HTR-8/SVneo (cell line): ENCODE results near the gene SEMA3B.

Source experiments
- DNase-seq: peaks from one replicate; pipeline ENCODE4 v3.0.0; 2011; ENCODE audit warnings: low spot score, mixed read lengths; ENCODE audit not compliant: insufficient read length
- FAIRE-seq: peaks from 2 replicates; lab custom pipeline; 2011; peaks lifted over from hg19 to GRCh38; lab: Jason Lieb, UNC

SEMA3B gene

GRCh38 chr3:50288387-50289007 lies 19.6 kb downstream of the SEMA3B start:
- no peak for DNase-seq
- peak; percentile 33 for FAIRE-seq

GRCh38 chr3:50289130-50289529 lies 20.2 kb downstream of the SEMA3B start:
- DNase-seq (no peak), FAIRE-seq (no peak)

GRCh38 chr3:50290161-50290641 lies 21.3 kb downstream of the SEMA3B start:
- FAIRE-seq (no peak), DNase-seq (no peak)

GRCh38 chr3:50292159-50293078 lies 23.5 kb downstream of the SEMA3B start, which contains the start of gene IFRD2:
IFRD2 (minus strand) TSS chr3:50292429; CDS start chr3:50292274, 155 bp downstream.
- DNase-seq (peak; percentile 96), FAIRE-seq (peak; percentile 100)

GRCh38 chr3:50293079-50293801 lies 24.3 kb downstream of the SEMA3B start:
- no peak for DNase-seq
- peak; percentile 60 for FAIRE-seq

GRCh38 chr3:50294089-50294488 lies 25.1 kb downstream of the SEMA3B start:
- FAIRE-seq (no peak), DNase-seq (no peak)

- DNase-seq (no peak), FAIRE-seq (no peak)
These were observed 25.8 kb downstream of the SEMA3B start for GRCh38 chr3:50294492-50295403.

GRCh38 chr3:50295553-50296431 lies 26.8 kb downstream of the SEMA3B start:
- FAIRE-seq = peak; percentile 40
- no peak for DNase-seq

- FAIRE-seq (no peak), DNase-seq (no peak)
These were observed 27.9 kb downstream of the SEMA3B start for GRCh38 chr3:50296721-50297383.

GRCh38 chr3:50297384-50297775 lies 28.4 kb downstream of the SEMA3B start:
- DNase-seq (no peak), FAIRE-seq (peak; percentile 63)

- FAIRE-seq (peak; percentile 4), DNase-seq (no peak)
These were observed 29.2 kb downstream of the SEMA3B start for GRCh38 chr3:50297896-50298725.

- FAIRE-seq = peak; percentile 98
- DNase-seq = peak; percentile 96
These were observed 30.1 kb downstream of the SEMA3B start, which contains the start of the genes HYAL3 and NAA80 for GRCh38 chr3:50298836-50299637. HYAL3 (minus strand) TSS chr3:50299405; CDS start chr3:50295602, 3,803 bp downstream. NAA80 (minus strand) TSS chr3:50299405; CDS start chr3:50297463, 1,942 bp downstream.

- DNase-seq = no peak
- FAIRE-seq = no peak
These were observed 30.6 kb downstream of the SEMA3B start for GRCh38 chr3:50299638-50299928.

- FAIRE-seq = peak; percentile 79
- no peak for DNase-seq
These were observed 31.2 kb downstream of the SEMA3B start for GRCh38 chr3:50299929-50300680.

GRCh38 chr3:50300681-50301254 lies 31.8 kb downstream of the SEMA3B start:
- no peak for FAIRE-seq

More at GRCh38 chr3:50300681-50301254, 31.8 kb downstream of the SEMA3B start:
- no peak for DNase-seq
